Activated B cell treated with CpG ODN at 0.5 μM for 24 hours (primary cell): Measurements from ENCODE around the gene SERPINB8. TPM values are rescaled to one million over a fixed set of nuclear protein-coding genes. Genes with fewer than 3 reads are reported as not detected.

Experiments used
- ATAC-seq: fragments of 200-7000 bp; cut with Tn5 transposase; one replicate; pipeline ENCODE4 v1.10.0; 2021; ENCODE audit warnings: low read depth, mild to moderate bottlenecking, moderate library complexity
- CTCF ChIA-PET: fragments of 350-600 bp; sonication (Branson Sonifier 250); formaldehyde crosslinking; loops from one replicate; lab custom pipeline; 2021; ENCODE audit warnings: antibody characterized with exemption; lab: Charles Lee
- POLR2A ChIA-PET: fragments of 350-600 bp; sonication (Branson Sonifier 250); formaldehyde crosslinking; loops from one replicate; lab custom pipeline; 2021; ENCODE audit warnings: antibody characterized with exemption; lab: Charles Lee
- DNase-seq: peaks from one replicate; pipeline ENCODE4 v3.0.0; 2022
- H3K27ac Mint-ChIP-seq: one replicate; pipeline ENCODE4 v1.8.0; 2020; ENCODE audit warnings: mixed read lengths
- H3K27me3 Mint-ChIP-seq: one replicate; pipeline ENCODE4 v1.8.0; 2021; ENCODE audit warnings: mixed read lengths
- H3K36me3 Mint-ChIP-seq: one replicate; pipeline ENCODE4 v1.8.0; 2021; ENCODE audit warnings: low read depth, mixed read lengths
- H3K4me1 Mint-ChIP-seq: one replicate; pipeline ENCODE4 v1.8.0; 2021; ENCODE audit warnings: mixed read lengths
- H3K4me3 Mint-ChIP-seq: one replicate; pipeline ENCODE4 v1.8.0; 2020; ENCODE audit warnings: mild to moderate bottlenecking, mixed read lengths
- H3K9me3 Mint-ChIP-seq: one replicate; pipeline ENCODE4 v1.8.0; 2020; ENCODE audit warnings: mixed read lengths
- CTCF ChIP-seq: fragments of 200-600 bp; IDR thresholded peaks from one replicate; pipeline ENCODE4 v1.8.0; 2022; ENCODE audit warnings: antibody characterized with exemption, mild to moderate bottlenecking
- intact Hi-C: fragments of 100-400 bp; cut with micrococcal nuclease; formaldehyde crosslinking; loops from one replicate; pipeline ENCODE4 v1.15.1; 2024
- total RNA-seq: library from RNA; stranded (reverse); gene quantifications from 2 replicates; pipeline ENCODE4 v1.2.3, GENCODE V29; 2022

SERPINB8 gene
- total RNA-seq, 1 donor from 2014 or later: 29.5 TPM

GRCh38 chr18:63994783-63995399 lies 25.0 kb downstream of the SERPINB8 start:
- Mint-ChIP-seq H3K4me1 (no peaks in the 10 kb centered on the region), H3K27me3 (no peaks in the 10 kb centered on the region), H3K36me3 (peaks cover 23% of the 10 kb centered on the region), H3K9me3 (peaks cover 11% of the 10 kb centered on the region), H3K4me3 (no peak overlapping the region), H3K27ac (no peak overlapping the region)
- ChIA-PET POLR2A (no interaction called here), CTCF (interaction anchor here (0.9 to 4.6 kb wide), 4 partner anchors 10 to 476 kb away, joined by 3 to 26 read pairs (median 12); no protein-coding TSS in a partner anchor)
- intact Hi-C loops: loop anchor here (1.0 kb wide), 2 partner anchors 32 to 477 kb away; no protein-coding TSS in a partner anchor
- ATAC-seq: peak; percentile 37
- TF ChIP-seq CTCF: peak; percentile 19
- DNase-seq: no peak

- H3K27ac Mint-ChIP-seq: no peak overlapping the region
- TF ChIP-seq CTCF: no peak
- DNase-seq: no peak
- H3K4me1 Mint-ChIP-seq: no peaks in the 10 kb centered on the region
- ChIA-PET CTCF (interaction anchor here (0.8 to 4.6 kb wide), 2 partner anchors 34 to 478 kb away, joined by 4 to 26 read pairs; no protein-coding TSS in a partner anchor), POLR2A (no interaction called here)
- H3K4me3 Mint-ChIP-seq: no peak overlapping the region
- peaks cover 17% of the 10 kb centered on the region for H3K36me3 Mint-ChIP-seq
- ATAC-seq: no peak
- intact Hi-C loops: no loop called here
- H3K27me3 Mint-ChIP-seq: no peaks in the 10 kb centered on the region
- peaks cover 11% of the 10 kb centered on the region for H3K9me3 Mint-ChIP-seq
Observed at GRCh38 chr18:63997041-63997440, 27.2 kb downstream of the SERPINB8 start.

GRCh38 chr18:63997606-63998005 lies 27.7 kb downstream of the SERPINB8 start:
- H3K4me3 Mint-ChIP-seq: no peak overlapping the region
- no peak overlapping the region for H3K27ac Mint-ChIP-seq
- no peaks in the 10 kb centered on the region for H3K27me3 Mint-ChIP-seq
- TF ChIP-seq CTCF: no peak
- CTCF ChIA-PET: interaction anchor here (4.6 kb wide), 1 partner anchor 478 kb away, joined by 26 read pairs; no protein-coding TSS in a partner anchor
- ATAC-seq (no peak), DNase-seq (no peak)
- peaks cover 14% of the 10 kb centered on the region for H3K36me3 Mint-ChIP-seq
- POLR2A ChIA-PET: no interaction called here
- peaks cover 11% of the 10 kb centered on the region for H3K9me3 Mint-ChIP-seq
- intact Hi-C loops: no loop called here
- no peaks in the 10 kb centered on the region for H3K4me1 Mint-ChIP-seq

GRCh38 chr18:63999871-64000270 lies 30.0 kb downstream of the SERPINB8 start:
- H3K36me3 Mint-ChIP-seq: peaks cover 9% of the 10 kb centered on the region
- intact Hi-C loops: no loop called here
- no peaks in the 10 kb centered on the region for H3K4me1 Mint-ChIP-seq
- TF ChIP-seq CTCF: no peak
- CTCF ChIA-PET: interaction anchor here (1.5 kb wide), 1 partner anchor 17 kb away, joined by 3 read pairs; no protein-coding TSS in a partner anchor
- no peak overlapping the region for H3K27ac Mint-ChIP-seq
- peaks cover 1% of the 10 kb centered on the region for H3K27me3 Mint-ChIP-seq
- H3K4me3 Mint-ChIP-seq: no peak overlapping the region
- peaks cover 13% of the 10 kb centered on the region for H3K9me3 Mint-ChIP-seq
- POLR2A ChIA-PET: no interaction called here
- no peak for DNase-seq
- ATAC-seq: no peak

- intact Hi-C loops: no loop called here
- Mint-ChIP-seq H3K4me3 (no peak overlapping the region), H3K4me1 (no peaks in the 10 kb centered on the region), H3K9me3 (peaks cover 4% of the 10 kb centered on the region), H3K36me3 (peaks cover 4% of the 10 kb centered on the region), H3K27ac (no peak overlapping the region), H3K27me3 (peaks cover 1% of the 10 kb centered on the region)
- no peak for ATAC-seq
- DNase-seq: no peak
- no peak for TF ChIP-seq CTCF
- POLR2A ChIA-PET: no interaction called here
- CTCF ChIA-PET: no interaction called here
Observed at GRCh38 chr18:64002581-64002980, 32.7 kb downstream of the SERPINB8 start.
